NCI-H1436 treated with DMSO at 0.1 percent for 48 hours (cell line): Measurements from ENCODE around the gene HOXB7.

Experiments used
- DNase-seq: peaks from one replicate; lab custom pipeline; 2025; lab: John Stamatoyannopoulos, UW

HOXB7 gene

DNA sequence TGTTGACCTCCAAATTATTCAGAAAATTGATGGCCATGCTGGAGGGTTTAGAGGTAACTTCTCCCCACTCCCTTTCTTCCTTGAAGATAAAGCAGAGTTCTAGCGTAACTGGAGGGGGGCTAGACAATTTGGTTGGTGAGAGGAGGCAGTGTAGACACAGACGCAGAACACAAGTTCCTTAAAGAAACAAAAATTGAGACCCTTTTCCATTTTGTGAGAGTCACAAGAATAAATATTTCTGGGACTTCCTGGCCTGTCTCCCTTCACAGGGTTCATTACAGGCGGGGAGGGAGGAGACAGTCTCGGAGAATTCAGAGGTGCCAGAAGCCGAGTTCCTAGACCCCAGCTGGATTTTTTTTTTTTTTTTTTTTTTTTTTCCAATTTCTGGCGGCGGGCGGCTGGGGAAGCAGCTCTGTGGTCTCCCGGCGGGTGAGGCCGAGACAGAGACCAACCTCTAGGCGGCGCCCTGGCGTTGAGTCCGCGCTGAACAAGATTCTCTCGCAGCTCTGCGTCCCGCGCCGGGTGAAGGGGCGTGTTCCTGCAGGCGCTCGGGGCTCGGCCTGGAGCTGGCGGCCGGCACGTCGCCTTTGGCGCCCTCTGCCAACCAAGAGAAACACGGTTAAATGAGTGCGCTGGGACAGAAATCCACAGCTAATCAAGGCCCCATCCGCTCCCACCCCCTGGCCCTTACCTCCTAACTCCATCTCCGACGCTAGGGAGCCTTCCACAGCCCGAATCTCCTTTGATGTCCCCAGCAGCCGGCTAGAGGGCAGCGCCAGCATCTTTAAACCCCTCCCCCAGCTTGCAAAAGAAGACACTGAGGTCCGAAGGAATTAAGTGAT is 25.6 kb upstream of the HOXB7 start:
- peak; percentile 29 for DNase-seq

DNA sequence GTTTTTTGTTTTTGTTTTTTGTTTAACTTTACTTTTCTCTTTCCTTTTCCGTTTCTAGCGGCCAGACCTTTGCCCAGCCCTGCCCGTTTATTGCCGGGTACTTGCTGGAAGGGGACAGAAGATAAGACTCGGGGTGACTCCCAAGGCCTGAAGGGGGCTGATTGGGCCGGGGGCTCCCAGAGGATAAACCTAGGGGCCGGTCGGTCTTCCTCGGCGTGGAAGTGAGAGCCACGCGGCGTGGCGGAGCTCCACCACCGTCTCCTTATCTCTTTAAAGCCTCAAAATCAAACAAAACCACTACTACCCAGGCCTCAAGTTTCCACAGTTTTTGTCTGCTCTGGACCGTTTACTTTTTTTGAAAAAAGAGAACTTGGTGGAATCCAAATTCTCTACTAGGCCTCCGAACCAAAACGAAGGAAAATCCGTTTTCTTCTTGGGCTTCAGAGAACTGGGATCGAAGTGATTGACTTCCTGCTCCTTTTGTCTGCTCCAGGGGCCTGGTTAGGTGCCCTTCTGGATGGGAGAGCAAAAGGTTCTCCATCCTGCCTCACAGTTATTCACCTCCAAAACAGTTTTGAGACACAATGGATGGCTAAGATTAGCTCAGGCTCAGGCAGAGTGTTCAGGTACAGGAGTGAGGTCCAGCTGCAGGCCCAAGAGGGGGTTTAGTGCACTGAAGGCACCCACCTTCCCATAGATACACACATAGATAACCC is 23.8 kb upstream of the HOXB7 start:
- DNase-seq = no peak

DNA sequence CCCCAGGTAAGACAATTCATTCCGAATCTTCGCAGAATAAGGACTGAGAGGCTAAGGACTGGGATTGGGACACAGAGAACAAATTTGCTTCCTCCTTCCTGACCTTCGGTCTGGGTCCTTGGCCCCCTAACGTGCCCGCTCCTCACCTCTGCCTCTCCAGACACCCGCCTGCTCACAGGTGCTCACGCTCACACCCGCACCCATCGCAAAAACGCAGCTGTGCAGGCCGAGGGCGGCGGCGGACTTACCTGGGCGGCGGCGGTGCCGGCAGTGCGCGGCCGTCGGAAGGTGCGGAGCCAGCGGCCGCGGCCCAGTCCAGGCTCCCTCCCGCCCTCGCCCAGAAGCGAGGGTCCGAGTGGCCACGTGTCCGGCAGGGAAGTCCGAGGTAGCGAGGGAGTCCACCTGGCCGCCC is 22.5 kb upstream of the HOXB7 start:
- no peak for DNase-seq

DNA sequence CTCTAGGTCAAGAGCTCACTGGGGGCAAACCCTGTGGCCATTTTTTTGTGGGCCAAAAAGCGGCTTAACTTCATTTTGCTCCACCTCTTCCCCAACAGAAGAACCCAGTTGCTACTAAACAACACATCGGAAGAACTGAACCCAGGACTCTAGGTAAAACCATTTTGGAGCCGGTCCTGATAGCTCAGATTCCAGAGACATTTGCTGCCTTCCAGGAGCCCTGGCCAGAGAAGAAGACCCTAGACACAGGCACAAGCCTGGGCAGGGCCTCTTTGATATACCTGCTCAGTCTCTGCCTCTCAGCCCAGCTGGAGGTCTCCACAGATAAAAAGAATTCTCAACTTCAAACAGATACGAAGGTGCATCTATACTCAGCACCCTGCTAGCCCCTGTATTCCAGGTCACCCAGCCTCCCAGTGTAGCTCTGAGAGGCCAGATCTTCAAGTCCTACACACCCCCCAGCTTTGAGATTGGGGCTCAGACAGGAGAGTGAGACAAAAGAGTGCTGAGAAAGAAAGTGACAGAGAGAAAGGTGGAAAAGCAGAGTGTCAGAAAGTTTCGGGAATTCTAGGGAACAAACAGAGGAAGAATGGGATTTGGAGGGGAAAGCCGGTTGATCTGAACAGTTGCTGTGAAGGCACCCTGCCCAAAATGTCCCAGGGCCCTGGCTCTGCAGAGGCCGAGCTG is 21.9 kb upstream of the HOXB7 start:
- no peak for DNase-seq

DNA sequence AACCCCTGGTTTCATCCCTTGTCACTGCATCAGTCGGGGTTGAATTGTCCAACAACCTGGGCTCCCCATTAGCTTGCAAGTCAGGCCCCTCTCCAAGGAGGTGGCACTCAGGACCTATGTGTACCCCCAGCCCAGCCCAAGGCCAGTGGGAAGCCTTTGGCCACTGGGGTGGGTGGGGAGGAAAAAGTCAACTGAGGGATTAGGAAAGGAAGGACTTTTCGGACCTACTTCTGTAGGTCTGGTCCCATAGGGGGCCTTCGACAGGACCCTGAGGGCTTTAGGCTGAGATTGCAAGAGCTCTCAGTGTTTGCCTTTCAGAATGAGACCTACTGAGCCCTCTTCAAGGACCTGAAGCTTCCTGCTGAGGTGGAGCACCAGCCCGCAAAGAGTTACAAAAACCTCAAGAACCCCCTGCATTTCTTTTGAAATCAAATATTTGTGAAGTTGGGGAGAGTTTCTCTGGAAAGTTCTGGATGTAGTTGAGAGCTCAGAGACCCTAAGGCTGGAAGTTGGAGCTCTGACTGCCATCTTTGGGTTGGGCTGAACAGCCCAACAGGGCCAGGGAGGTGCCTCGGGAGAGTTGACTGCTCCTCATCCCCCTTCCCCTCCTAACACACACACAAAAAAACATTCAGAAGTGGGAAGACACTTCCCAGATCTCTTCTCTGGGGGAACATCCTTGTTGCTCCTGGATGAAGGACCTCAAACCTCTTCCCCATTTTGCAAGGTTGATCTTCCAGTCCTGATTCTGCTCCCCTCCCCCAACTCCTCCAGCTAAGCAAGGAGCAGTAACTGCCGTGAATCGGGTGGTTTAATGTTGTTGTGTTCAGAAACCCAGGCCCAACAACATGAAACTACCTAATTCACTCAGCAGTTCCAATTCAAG is 21.1 kb upstream of the HOXB7 start:
- no peak for DNase-seq

DNA sequence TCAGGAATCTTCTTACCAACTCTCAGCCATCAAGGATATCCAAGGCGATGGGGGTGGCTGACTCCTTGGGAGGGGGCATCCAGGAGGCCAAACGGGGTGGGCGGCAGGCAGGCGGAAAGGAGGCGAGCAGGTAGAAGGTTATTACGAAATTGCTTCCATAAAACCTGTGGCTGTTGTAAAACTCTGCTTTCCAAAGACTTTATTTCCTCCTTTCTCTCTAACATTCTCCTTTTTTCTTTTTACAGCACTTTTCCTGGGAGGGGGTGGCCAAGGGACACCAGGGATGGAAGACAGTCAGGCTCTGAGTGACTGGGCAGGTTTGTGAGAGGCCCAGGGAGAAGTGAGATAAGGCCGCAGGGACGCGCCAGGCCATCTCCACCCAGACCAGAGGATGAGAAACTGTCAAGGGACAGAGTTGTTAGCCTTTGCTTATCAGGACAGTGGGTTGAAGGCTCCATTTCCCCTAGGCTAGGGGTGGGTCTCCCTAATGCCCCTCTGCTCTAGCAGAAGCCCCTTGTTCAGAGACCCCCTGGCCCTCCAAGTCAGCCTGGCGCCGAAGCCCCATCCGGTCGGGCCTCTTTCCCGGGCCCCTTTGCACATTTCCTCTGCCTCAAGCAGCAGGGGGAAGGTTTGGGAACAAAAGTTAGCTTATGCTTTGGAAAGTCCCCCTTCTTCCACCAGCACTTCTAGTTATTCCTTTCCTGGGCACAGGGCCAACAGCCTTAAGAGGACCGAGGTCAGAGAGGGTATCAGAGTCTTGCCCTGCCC is 20.3 kb upstream of the HOXB7 start:
- DNase-seq = no peak

DNA sequence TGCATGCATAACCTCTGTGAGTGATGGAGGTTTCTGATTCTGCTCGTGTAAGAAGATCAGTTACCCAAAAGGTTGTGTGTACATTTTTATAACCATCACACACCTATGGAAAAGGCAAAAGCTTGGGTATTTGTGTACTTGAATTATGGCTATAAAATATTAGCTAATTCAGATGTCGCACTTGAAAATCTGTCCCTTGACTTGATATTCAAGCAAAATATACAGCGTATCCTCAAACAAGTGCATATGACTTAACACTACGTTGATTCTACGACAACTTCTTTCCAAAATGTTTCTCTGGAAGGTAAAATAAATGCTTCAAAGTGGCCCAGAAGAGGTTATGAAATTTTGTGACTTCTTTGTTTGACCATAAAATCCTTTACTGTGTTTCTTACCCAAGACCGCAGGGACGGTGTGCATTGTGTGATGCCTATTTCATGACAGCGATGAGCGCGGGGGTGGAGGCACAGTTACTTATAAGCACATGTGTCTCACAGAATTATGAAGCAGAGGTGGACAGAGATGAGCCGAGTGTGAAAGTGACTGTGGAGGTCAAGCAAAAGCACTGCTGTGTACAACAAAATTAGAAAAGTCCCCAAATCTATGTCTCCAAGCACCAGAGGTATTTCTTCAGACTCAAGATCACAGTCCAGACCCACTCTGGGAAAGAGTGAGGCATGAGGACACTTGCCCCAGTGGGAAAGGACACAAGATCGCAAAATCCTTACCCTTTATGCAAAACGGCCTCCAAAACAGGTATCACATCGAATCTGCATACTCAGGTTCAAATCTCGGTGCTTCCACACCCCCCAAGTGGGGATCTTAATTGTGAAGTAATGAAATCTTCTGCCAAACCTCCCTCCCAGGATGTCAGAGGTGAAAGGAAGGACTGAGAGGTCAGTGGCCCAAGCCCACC is 19.4 kb upstream of the HOXB7 start:
- no peak for DNase-seq

DNA sequence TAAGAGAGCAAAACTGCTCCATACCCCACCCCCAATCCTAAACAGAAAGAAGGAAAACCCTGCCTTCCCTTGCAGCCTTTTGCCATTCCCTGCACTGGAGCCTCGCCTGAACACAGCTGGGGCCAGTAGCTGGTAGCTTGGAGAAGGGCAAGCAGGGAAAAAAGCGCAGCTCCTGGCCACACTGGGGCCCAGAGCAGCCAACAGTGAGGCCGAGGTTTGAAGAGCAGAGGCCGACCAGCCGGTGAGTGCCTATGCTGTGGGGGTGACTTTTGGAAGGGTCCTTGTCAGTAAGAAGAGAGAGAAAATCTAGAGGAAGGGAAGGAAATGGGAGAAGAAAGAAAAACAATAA is 18.6 kb upstream of the HOXB7 start:
- no peak for DNase-seq

DNA sequence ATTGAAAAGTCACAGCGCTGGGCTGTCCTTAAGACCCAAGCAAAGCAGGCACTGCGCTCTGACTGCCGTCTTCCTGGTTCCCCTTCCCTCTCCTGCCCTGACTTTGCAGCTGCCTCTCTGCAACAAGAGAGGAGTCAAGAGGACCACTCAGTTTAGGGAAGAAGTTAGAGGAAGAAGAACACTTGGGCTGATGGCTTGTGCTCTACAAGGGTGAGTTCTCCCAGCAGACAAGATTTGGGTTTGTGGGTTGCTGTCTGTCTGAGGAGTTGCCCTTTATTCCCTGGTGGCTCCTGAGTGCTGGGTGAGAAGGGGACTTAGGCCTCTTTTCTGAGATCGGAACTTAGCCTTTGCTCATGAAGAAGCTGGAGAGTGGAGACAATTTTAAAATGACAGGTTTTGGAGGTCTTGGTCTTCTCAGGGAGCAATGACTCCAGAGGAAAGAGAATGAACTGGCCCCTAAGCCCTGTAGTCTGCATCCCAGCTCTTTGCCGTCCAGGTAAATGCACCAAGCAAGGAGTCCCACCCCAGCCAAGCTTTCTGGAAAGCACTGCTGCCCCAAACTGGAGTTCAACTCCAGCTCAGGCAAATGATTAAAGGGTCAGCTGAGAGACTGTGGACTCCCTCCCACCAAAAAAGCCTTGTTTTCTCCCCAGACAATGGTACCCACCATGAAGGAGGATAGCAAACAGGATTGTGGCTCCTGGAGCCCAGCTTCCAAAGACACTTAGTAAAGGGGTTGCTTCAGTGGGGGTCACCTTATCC is 18.0 kb upstream of the HOXB7 start:
- DNase-seq = no peak

DNA sequence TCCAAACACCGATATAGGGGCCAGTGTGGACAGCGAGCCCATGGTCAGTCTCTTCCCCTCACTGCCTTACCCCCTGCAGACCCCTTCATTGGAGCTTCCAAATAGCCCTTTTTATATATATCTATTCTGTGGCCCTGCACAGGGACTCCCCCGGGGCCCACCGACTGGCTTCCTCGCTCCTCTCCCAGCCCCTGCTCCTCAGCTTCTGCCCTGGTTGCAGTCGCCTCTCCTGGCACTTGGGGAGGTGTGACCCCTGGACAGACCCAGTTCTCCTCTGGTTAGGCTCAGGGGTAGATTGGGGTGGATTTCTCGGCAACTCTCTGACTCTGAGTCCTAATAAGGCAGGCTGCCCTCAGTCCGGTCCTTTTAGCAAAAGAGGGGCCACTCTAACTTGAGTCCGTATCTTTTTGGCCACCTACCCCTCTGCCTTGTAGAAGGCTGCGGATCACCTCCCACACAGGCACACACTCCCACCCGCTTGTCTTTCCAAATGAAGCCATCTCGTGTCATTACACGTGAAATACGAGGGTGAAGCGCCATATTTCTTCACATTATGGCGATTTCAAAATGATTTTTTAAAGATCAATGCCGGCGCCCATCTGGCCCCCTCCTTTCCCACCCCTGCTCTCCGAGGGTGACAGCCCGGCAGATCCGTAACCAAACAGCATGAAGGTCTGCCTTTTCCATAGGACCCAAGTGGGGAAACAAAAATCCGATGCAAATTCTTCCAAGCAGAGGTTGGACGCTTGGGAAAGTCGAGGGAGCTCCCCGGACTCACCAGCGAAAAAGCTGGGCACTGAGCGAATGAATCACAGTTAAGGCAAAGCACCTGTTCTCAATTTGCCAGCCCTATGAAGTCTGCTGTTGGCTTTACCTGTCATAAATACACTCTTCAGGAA is 17.1 kb upstream of the HOXB7 start:
- no peak for DNase-seq

DNA sequence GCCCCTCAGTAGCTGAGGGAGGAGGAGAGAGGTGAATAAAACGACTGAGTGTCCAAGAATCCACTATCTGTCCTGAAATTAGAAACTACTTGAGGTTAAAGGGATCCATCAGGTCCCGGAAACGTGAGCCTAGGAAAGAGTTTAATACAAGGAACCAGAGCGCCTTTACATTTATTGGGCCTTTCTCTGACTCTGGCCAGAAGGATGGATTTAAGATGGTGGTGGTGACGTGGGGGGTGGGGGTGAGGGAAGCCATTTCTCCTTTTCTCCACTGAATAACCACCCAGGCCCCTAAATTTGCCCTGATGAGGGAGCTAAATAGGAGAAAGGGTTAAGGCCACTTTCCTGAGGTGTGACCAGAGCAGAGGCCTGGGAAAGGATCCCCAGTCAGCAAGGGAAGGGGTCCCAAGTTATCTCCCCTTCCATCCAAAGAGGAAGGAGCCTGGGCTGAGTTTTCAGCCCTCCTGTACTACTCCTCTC is 16.3 kb upstream of the HOXB7 start:
- no peak for DNase-seq

DNA sequence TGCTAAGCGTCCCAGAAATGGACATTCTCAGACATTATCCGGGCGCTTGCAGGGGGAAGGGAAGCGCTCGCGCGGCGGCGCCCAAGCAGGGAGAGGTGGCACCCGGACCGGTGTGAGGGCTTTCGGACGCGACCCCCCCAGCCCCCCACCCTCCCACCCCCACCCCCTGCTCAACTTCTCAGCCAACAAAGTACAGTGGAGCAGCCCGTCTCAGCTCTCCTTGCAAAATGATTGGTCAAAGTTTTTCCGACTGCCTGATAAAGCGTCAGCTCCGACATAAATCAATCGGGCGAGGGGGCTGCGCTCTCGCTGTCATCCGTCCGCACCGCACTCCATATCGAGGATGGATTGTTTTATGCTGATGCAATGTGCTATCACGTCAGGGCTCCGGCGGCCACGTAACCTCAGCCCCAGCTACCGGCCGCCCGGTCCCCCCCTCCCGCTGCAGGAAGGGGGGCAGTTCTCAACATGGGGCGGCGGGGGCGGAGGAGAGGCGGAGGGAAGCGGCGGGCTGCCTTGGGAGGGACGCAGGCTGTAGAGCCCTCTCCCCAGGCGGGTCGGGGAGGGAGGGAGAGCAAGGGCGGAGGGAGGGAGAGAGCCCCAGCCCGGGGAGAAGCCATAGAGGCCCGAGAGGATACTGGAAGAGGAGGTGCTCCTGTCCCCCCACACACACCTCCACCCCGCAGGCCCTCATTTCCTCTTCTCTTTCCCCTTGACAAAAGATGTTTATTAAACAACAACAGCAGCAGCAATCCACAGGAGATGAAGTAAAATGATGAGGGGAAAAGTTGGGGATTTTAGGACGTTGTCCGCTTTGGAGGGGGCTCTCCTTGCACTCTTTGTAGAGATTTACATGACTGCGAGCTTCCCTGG is 15.7 kb upstream of the HOXB7 start, which contains the start of gene HOXB9:
HOXB9 (minus strand) TSS at position 114 of the 873 bp plus-strand sequence; CDS start at position 25, 89 bp downstream.
- DNase-seq = no peak

DNA sequence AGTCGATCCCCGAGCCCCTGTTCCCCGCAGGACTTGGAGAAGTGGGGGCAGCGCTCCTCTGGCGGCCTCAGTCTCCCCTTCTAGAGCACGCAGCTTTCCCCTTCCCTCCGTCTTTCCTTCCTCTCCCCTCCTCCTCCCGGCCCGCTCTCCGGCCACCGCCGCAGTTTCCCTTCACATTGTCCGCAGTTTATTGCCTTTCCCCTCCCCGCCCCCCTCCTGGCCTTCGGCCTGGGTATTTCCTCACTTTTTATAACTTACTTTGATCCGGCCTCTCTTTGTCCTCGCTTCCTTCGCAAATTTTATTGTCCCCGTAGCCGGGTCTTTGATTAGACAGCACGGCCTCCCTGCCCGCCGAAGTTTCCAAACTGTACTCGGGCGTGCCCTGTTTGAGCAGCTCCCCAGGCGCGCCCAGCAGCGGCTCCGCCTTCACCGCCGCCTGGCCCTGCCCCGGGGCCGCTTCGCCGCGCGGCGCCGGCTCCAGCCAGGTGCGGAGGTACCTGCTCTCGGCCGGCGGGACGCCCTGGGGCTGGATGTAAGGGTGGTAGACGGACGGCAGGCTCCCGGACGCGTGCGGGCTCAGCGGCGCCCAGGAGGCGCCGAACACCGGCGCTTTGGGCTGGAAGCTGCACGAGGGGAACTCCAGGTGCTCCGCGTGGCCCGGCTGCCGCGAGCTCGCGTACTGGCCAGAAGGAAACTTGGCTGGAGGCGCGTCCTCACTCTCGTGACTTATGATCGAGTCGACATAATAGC is 14.9 kb upstream of the HOXB7 start:
- DNase-seq = no peak

DNA sequence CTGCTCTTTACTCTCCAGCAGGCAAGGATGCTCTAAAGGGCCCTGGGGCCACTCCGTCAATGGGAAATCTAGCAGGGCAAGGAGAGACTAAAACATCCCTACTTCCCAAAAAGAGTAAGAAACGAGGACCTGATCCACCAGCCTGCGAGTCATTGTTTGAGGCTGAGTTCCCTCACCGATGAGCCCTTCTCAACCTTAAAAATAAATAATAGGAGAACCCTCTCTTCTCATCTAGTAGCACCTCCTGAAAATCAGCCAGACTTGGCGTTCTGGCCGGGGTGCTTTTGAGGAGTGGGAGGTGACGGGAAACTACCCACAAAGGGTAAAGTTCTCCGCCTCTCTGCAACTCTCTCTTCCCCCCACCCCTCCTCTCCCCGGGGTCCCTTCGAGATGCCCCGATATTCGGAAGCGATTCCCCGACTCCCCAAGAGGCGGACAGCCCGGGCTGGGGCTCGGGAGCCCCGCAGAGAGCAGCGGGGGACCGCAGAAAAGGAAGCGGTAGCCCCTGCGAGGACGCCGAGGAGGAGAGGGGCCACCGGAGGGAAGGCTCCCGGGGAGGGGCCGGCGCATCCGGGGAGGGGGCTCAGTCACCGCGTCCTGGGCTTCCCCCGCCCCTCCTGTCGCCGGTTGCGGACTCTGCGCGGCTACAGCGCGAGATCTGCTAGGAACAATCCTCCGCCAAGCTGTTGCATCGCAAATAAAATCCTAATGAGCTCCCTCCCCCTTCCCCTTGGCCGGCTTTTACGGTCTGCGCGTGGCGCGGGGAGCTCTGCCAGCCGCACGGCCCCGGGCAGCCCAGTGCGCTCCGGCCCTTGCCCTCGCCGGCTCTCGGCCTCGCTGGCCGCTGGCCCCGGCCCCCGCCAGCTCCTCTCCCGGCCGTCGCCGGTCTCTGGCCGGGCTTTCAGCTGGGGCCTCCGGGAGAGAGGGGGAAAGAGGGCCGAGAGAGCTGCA is 14.0 kb upstream of the HOXB7 start:
- no peak for DNase-seq

DNA sequence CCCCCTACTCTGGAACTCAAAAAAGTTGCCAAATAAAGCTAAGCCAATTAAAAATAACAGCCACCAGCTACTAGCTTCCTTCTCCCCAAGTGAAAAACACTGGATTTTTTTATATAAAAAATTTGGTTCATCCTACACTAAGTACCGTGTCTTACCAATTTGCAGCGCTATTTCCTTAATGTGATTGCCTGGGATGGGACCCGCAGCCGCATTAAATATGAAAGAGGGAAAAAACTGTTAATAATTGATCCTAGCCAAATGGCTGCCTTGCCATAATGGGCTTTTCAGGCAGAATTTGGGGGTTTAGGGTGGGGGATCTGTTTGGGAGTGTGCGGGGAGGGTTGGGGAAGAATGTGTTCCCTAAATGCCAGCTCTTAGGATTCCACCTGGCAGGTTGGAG is 13.3 kb upstream of the HOXB7 start:
- no peak for DNase-seq
